ENCODE results near the gene PCNT.
"Not testable (repeated sequence)": the region's sequence is repeated elsewhere in the genome, so short reads cannot be mapped to it uniquely, and the experiment has no call there.

PCNT gene

GRCh38 chr21:46388896-46389295 is 64.9 kb downstream of the PCNT start:
- DNase-seq: no peak

- DNase-seq: no peak
Observed at GRCh38 chr21:46390603-46391545, 66.9 kb downstream of the PCNT start.

- DNase-seq: no peak
Observed at GRCh38 chr21:46391773-46392172, 67.8 kb downstream of the PCNT start.

- no peak for DNase-seq
Observed at GRCh38 chr21:46392921-46393320, 69.0 kb downstream of the PCNT start.

- no peak for DNase-seq
Observed at GRCh38 chr21:46393451-46393940, 69.5 kb downstream of the PCNT start.

GRCh38 chr21:46393941-46394594 is 70.1 kb downstream of the PCNT start:
- DNase-seq: no peak

- no peak for DNase-seq
Observed at GRCh38 chr21:46394595-46395104, 70.7 kb downstream of the PCNT start.

- DNase-seq: no peak
Observed at GRCh38 chr21:46397211-46397905, 73.4 kb downstream of the PCNT start.

GRCh38 chr21:46397993-46398392 is 74.0 kb downstream of the PCNT start:
- no peak for DNase-seq

GRCh38 chr21:46399129-46399528 is 75.2 kb downstream of the PCNT start:
- DNase-seq: no peak

- DNase-seq: no peak
Observed at GRCh38 chr21:46399686-46400085, 75.7 kb downstream of the PCNT start.

GRCh38 chr21:46401186-46401910 is 77.4 kb downstream of the PCNT start:
- no peak for DNase-seq

GRCh38 chr21:46402421-46402820 is 78.5 kb downstream of the PCNT start:
- no peak for DNase-seq

GRCh38 chr21:46403234-46403811 is 79.4 kb downstream of the PCNT start:
- DNase-seq: not testable (repeated sequence)

GRCh38 chr21:46404306-46404705 is 80.3 kb downstream of the PCNT start:
- no peak for DNase-seq

GRCh38 chr21:46406001-46406400 is 82.0 kb downstream of the PCNT start:
- DNase-seq: no peak

GRCh38 chr21:46409641-46410406 is 85.9 kb downstream of the PCNT start:
- DNase-seq: no peak

GRCh38 chr21:46410516-46410915 is 86.6 kb downstream of the PCNT start:
- no peak for DNase-seq

- no peak for DNase-seq
Observed at GRCh38 chr21:46411236-46411635, 87.3 kb downstream of the PCNT start.

- no peak for DNase-seq
Observed at GRCh38 chr21:46411691-46412090, 87.7 kb downstream of the PCNT start.
